ENCODE data around the gene QRICH1.

DNA sequence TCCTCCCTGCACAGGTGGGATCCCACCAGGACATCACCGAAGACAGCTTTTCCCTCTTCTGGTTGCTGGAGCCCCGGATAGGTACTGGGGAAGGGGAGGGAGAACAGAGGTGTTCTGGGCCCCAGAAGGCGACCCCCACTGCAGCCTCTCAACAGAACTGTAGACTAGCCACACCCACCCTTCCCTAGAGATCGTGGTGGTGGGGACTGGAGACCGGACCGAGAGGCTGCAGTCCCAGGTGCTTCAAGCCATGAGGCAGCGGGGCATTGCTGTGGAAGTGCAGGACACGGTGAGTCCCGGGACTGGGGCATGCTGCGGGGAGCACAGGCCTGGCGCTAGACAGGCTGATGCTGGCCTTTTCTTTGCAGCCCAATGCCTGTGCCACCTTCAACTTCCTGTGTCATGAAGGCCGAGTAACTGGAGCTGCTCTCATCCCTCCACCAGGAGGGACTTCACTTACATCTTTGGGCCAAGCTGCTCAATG, 71.1 kb downstream of the QRICH1 start:
- TF ChIP-seq SMAD3 (CRISPR knock-in tag; IDR thresholded peaks at IDR 0.05) (no peak), POLR2A (IDR thresholded peaks at IDR 0.05; ENCODE audit: insufficient read depth in 1 of 2, low read depth in 2 of 2, low read length in 2 of 2) (peak in 1 of 2 experiments; percentile 46; a peak in 1 of 4 replicates), FOSL1 (CRISPR knock-in tag; IDR thresholded peaks at IDR 0.05; ENCODE audit: borderline replicate concordance) (no peak), ATF1 (CRISPR knock-in tag; IDR thresholded peaks at IDR 0.05) (no peak), AGO2 (optimal IDR thresholded peaks at IDR 0.05; ENCODE audit: low read depth, low read length) (no peak), ZNF790 (CRISPR knock-in tag; IDR thresholded peaks at IDR 0.05; ENCODE audit: borderline replicate concordance) (no peak), CHD2 (IDR thresholded peaks at IDR 0.05; ENCODE audit: low read depth, low read length) (no peak), GTF2F1 (IDR thresholded peaks at IDR 0.05; ENCODE audit: low read length) (no peak), ZNF570 (CRISPR knock-in tag; IDR thresholded peaks at IDR 0.05; ENCODE audit: borderline replicate concordance) (no peak)
- TF ChIP-seq, protein P1, sequence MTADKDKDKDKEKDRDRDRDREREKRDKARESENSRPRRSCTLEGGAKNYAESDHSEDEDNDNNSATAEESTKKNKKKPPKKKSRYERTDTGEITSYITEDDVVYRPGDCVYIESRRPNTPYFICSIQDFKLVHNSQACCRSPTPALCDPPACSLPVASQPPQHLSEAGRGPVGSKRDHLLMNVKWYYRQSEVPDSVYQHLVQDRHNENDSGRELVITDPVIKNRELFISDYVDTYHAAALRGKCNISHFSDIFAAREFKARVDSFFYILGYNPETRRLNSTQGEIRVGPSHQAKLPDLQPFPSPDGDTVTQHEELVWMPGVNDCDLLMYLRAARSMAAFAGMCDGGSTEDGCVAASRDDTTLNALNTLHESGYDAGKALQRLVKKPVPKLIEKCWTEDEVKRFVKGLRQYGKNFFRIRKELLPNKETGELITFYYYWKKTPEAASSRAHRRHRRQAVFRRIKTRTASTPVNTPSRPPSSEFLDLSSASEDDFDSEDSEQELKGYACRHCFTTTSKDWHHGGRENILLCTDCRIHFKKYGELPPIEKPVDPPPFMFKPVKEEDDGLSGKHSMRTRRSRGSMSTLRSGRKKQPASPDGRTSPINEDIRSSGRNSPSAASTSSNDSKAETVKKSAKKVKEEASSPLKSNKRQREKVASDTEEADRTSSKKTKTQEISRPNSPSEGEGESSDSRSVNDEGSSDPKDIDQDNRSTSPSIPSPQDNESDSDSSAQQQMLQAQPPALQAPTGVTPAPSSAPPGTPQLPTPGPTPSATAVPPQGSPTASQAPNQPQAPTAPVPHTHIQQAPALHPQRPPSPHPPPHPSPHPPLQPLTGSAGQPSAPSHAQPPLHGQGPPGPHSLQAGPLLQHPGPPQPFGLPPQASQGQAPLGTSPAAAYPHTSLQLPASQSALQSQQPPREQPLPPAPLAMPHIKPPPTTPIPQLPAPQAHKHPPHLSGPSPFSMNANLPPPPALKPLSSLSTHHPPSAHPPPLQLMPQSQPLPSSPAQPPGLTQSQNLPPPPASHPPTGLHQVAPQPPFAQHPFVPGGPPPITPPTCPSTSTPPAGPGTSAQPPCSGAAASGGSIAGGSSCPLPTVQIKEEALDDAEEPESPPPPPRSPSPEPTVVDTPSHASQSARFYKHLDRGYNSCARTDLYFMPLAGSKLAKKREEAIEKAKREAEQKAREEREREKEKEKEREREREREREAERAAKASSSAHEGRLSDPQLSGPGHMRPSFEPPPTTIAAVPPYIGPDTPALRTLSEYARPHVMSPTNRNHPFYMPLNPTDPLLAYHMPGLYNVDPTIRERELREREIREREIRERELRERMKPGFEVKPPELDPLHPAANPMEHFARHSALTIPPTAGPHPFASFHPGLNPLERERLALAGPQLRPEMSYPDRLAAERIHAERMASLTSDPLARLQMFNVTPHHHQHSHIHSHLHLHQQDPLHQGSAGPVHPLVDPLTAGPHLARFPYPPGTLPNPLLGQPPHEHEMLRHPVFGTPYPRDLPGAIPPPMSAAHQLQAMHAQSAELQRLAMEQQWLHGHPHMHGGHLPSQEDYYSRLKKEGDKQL (CRISPR knock-in tag; IDR thresholded peaks at IDR 0.05; ENCODE audit: low read depth) = no peak
- TF ChIP-seq, protein P2, sequence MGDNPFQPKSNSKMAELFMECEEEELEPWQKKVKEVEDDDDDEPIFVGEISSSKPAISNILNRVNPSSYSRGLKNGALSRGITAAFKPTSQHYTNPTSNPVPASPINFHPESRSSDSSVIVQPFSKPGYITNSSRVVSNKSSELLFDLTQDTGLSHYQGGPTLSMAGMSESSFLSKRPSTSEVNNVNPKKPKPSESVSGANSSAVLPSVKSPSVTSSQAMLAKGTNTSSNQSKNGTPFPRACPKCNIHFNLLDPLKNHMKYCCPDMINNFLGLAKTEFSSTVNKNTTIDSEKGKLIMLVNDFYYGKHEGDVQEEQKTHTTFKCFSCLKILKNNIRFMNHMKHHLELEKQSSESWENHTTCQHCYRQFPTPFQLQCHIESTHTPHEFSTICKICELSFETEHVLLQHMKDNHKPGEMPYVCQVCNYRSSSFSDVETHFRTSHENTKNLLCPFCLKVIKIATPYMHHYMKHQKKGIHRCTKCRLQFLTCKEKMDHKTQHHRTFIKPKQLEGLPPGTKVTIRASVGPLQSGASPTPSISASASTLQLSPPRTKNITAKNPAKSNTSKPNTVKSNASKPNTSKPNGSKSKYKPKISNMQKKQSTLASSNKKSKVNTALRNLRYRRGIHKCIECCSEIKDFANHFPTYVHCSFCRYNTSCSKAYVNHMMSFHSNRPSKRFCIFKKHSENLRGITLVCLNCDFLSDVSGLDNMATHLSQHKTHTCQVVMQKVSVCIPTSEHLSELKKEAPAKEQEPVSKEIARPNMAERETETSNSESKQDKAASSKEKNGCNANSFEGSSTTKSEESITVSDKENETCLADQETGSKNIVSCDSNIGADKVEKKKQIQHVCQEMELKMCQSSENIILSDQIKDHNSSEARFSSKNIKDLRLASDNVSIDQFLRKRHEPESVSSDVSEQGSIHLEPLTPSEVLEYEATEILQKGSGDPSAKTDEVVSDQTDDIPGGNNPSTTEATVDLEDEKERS (CRISPR knock-in tag; IDR thresholded peaks at IDR 0.05) = no peak

Measured in HepG2 (cell line).